A549 (cell line): ENCODE measurements around the gene KANSL3. TPM values are rescaled to one million over a fixed set of nuclear protein-coding genes. Genes with fewer than 3 reads are reported as not detected.

Experiments used
- polyA plus RNA-seq, 4 experiments: library from polyadenylated mRNA; depleted of rRNA in 3 of 4; stranded (reverse); fragments of >200 nt; fragmentation: RNase III in 1 of 4; extraction: RNeasy Plus Mini Kit Qiagen cat#74134 plus additional on column Dnase treatment in 1 of 4; gene quantifications; 2 replicates in 3 of 4; 3 replicates in 1 of 4; pipeline ENCODE4 v1.2.3, GENCODE V29; 2011 to 2017

KANSL3 gene
- polyA plus RNA-seq, 2 of the 4 experiments (the other 2 are of a cell fraction): 23.0 to 25.2 TPM

Other genes starting within 250 kb of the KANSL3 start
- 0.20 and 0.28 TPM in 2 replicates for gene NEURL3, start 133.0 kb downstream of the KANSL3 start, polyA plus RNA-seq (2011; rRNA removed)
- gene NEURL3, start 133.0 kb downstream of the KANSL3 start, polyA plus RNA-seq (2017; fragmentation: RNase III; extraction: RNeasy Plus Mini Kit Qiagen cat#74134 plus additional on column Dnase treatment): 0.44 to 0.60 TPM (median 0.51 TPM) in 3 replicates
- gene ARID5A, start 101.6 kb downstream of the KANSL3 start, polyA plus RNA-seq (2011; rRNA removed): 1.2 and 1.5 TPM in 2 replicates
- 4.0 to 4.4 TPM (median 4.2 TPM) in 3 replicates for gene ARID5A, start 101.6 kb downstream of the KANSL3 start, polyA plus RNA-seq (2017; fragmentation: RNase III; extraction: RNeasy Plus Mini Kit Qiagen cat#74134 plus additional on column Dnase treatment)
- 0.01 TPM in 2 replicates for gene FER1L5, start 4.5 kb upstream of the KANSL3 start, polyA plus RNA-seq (2011; rRNA removed)
- gene FER1L5, start 4.5 kb upstream of the KANSL3 start, polyA plus RNA-seq (2017; fragmentation: RNase III; extraction: RNeasy Plus Mini Kit Qiagen cat#74134 plus additional on column Dnase treatment): not detected in 3 replicates
- gene LMAN2L, start 101.8 kb upstream of the KANSL3 start, polyA plus RNA-seq (2011; rRNA removed): 28.0 and 31.8 TPM in 2 replicates
- gene LMAN2L, start 101.8 kb upstream of the KANSL3 start, polyA plus RNA-seq (2017; fragmentation: RNase III; extraction: RNeasy Plus Mini Kit Qiagen cat#74134 plus additional on column Dnase treatment): 24.3 to 25.4 TPM (median 24.8 TPM) in 3 replicates
- gene CNNM4, start 122.6 kb upstream of the KANSL3 start, polyA plus RNA-seq (2011; rRNA removed): 11.2 and 15.0 TPM in 2 replicates
- gene CNNM4, start 122.6 kb upstream of the KANSL3 start, polyA plus RNA-seq (2017; fragmentation: RNase III; extraction: RNeasy Plus Mini Kit Qiagen cat#74134 plus additional on column Dnase treatment): 8.5 to 8.8 TPM (median 8.8 TPM) in 3 replicates
- 11.8 and 13.6 TPM in 2 replicates for gene CNNM3, start 178.0 kb upstream of the KANSL3 start, polyA plus RNA-seq (2011; rRNA removed)
- 13.2 to 15.3 TPM (median 14.1 TPM) in 3 replicates for gene CNNM3, start 178.0 kb upstream of the KANSL3 start, polyA plus RNA-seq (2017; fragmentation: RNase III; extraction: RNeasy Plus Mini Kit Qiagen cat#74134 plus additional on column Dnase treatment)
- gene ANKRD23, start 205.7 kb upstream of the KANSL3 start, polyA plus RNA-seq (2011; rRNA removed): 1.6 and 1.9 TPM in 2 replicates
- gene ANKRD23, start 205.7 kb upstream of the KANSL3 start, polyA plus RNA-seq (2017; fragmentation: RNase III; extraction: RNeasy Plus Mini Kit Qiagen cat#74134 plus additional on column Dnase treatment): 2.1 to 2.5 TPM (median 2.4 TPM) in 3 replicates
- 6.3 and 6.4 TPM in 2 replicates for gene ANKRD39, start 219.7 kb upstream of the KANSL3 start, polyA plus RNA-seq (2011; rRNA removed)
- gene ANKRD39, start 219.7 kb upstream of the KANSL3 start, polyA plus RNA-seq (2017; fragmentation: RNase III; extraction: RNeasy Plus Mini Kit Qiagen cat#74134 plus additional on column Dnase treatment): 16.4 to 16.5 TPM (median 16.5 TPM) in 3 replicates
- 11.0 and 16.4 TPM in 2 replicates for gene SEMA4C, start 231.8 kb upstream of the KANSL3 start, polyA plus RNA-seq (2011; rRNA removed)
- 12.3 to 15.1 TPM (median 14.4 TPM) in 3 replicates for gene SEMA4C, start 231.8 kb upstream of the KANSL3 start, polyA plus RNA-seq (2017; fragmentation: RNase III; extraction: RNeasy Plus Mini Kit Qiagen cat#74134 plus additional on column Dnase treatment)